Uterus (tissue), 2 donors: ENCODE data around the gene ARL4D.

Experiments
- CTCF ChIP-seq, 4 experiments: fragments of 200-600 bp in 2 of 4; fragments of 450-650 bp in 2 of 4; sonication (generic) in 2 of 4; IDR thresholded peaks; one replicate each; pipeline ENCODE4 v1.5.1; 2016 to 2019; ENCODE audit warnings: antibody characterized with exemption in 4 of 4, mild to moderate bottlenecking in 2 of 4, moderate library complexity in 1 of 4
- POLR2A ChIP-seq, 2 donors: fragments of 450-650 bp; IDR thresholded peaks; one replicate each; pipeline ENCODE4 v1.6.1; 2016; ENCODE audit warnings: antibody characterized with exemption in 2 of 2, mild to moderate bottlenecking in 1 of 2, moderate library complexity in 1 of 2

DNA sequence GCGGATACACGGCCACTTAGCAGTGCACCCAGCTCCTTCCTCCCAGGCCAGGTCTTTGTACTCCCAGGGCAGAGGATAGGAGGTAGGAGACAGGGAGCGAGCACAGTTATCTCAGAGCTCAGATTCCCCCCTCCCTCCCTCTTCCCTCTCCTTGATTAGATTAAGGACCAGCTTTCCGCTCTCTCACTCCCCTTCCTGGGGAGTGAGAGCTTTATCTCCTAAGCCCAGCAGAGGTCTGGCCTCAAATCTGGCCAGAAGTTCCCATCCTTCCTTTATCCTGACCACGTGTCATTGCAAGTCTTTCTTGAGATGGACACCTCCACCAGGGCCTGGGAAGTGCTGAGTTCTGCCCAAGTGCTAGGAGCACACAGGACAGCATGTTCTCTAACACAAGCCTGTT lies 5.1 kb downstream of the ARL4D start:
- no peak for TF ChIP-seq CTCF (IDR thresholded peaks at IDR 0.05)
- no peak for TF ChIP-seq POLR2A (IDR thresholded peaks at IDR 0.05)
